GM23248 (cell line): ENCODE data around the gene PPFIBP1. TPM values are rescaled to one million over a fixed set of nuclear protein-coding genes. Genes with fewer than 3 reads are reported as not detected.

ENCODE experiments used
- DNase-seq: peaks from one replicate; pipeline ENCODE4 v3.0.0-alpha.2; 2015
- H2AFZ ChIP-seq: fragments of 200-600 bp; sonication (generic); 2 replicates; pipeline ENCODE4 v1.6.1; 2016; ENCODE audit warnings: antibody characterized with exemption
- H3F3A ChIP-seq: fragments of 200-600 bp; sonication (generic); 2 replicates; pipeline ENCODE4 v1.6.1; 2016; ENCODE audit warnings: mild to moderate bottlenecking, antibody characterized with exemption, mixed run types; ENCODE audit not compliant: insufficient read depth
- H3K27ac ChIP-seq: fragments of 200-600 bp; sonication (generic); 2 replicates; pipeline ENCODE4 v1.5.1; 2016; ENCODE audit warnings: mild to moderate bottlenecking
- H3K27me3 ChIP-seq: fragments of 200-600 bp; sonication (generic); replicated peaks from 2 replicates; pipeline ENCODE4 v1.6.1; 2016; ENCODE audit warnings: mild to moderate bottlenecking; ENCODE audit not compliant: insufficient read depth
- H3K36me3 ChIP-seq: fragments of 200-600 bp; sonication (generic); 2 replicates; pipeline ENCODE4 v1.6.1; 2016; ENCODE audit warnings: low read depth, mild to moderate bottlenecking
- H3K4me1 ChIP-seq: fragments of 200-600 bp; sonication (generic); 2 replicates; pipeline ENCODE4 v1.6.1; 2016; ENCODE audit warnings: mild to moderate bottlenecking; ENCODE audit not compliant: insufficient read depth
- H3K4me2 ChIP-seq: fragments of 200-600 bp; sonication (generic); one replicate; pipeline ENCODE4 v1.6.1; 2016; ENCODE audit warnings: mild to moderate bottlenecking; ENCODE audit not compliant: unreplicated experiment
- H3K4me3 ChIP-seq: fragments of 200-600 bp; sonication (generic); 2 replicates; pipeline ENCODE4 v1.5.1; 2016; ENCODE audit warnings: mild to moderate bottlenecking
- H3K79me2 ChIP-seq: fragments of 200-600 bp; sonication (generic); 2 replicates; pipeline ENCODE4 v1.6.1; 2016; ENCODE audit warnings: mild to moderate bottlenecking; ENCODE audit not compliant: insufficient read depth
- H3K9ac ChIP-seq: fragments of 200-600 bp; sonication (generic); 2 replicates; pipeline ENCODE4 v1.6.1; 2016; ENCODE audit warnings: mild to moderate bottlenecking
- H3K9me2 ChIP-seq: fragments of 200-600 bp; sonication (generic); 2 replicates; pipeline ENCODE4 v1.6.1; 2016; ENCODE audit warnings: mixed run types, mild to moderate bottlenecking, moderate library complexity; ENCODE audit not compliant: insufficient read depth
- H3K9me3 ChIP-seq: fragments of 200-600 bp; sonication (generic); one replicate; pipeline ENCODE4 v1.6.1; 2017; ENCODE audit warnings: low read depth
- H4K20me1 ChIP-seq: fragments of 200-600 bp; sonication (generic); 2 replicates; pipeline ENCODE4 v1.6.0; 2016; ENCODE audit not compliant: insufficient read depth
- EZH2 ChIP-seq: fragments of 200-600 bp; sonication (generic); IDR thresholded peaks from 2 replicates; pipeline ENCODE4 v1.6.1; 2018; ENCODE audit warnings: antibody characterized with exemption, mild to moderate bottlenecking; ENCODE audit not compliant: insufficient read depth, poor library complexity, severe bottlenecking
- EZH2phosphoT487 ChIP-seq: fragments of 200-600 bp; sonication (generic); IDR thresholded peaks from 2 replicates; pipeline ENCODE4 v1.6.1; 2018; ENCODE audit warnings: antibody characterized with exemption, moderate library complexity, mild to moderate bottlenecking, low read depth; ENCODE audit not compliant: insufficient read depth
- WGBS, 2 experiments: methylation state at CpG; one replicate each; pipeline ENCODE4 v1.1.6; 2015 to 2017; ENCODE audit warnings: low lambda C conversion rate in 2 of 2, low coverage in 1 of 2; ENCODE audit errors: missing lambda C conversion rate in 2 of 2; 5-methylcytosine and 5-hydroxymethylcytosine counted together
- in situ Hi-C: fragments of 300-500 bp; cut with MboI; formaldehyde crosslinking; loops from 2 replicates; pipeline ENCODE4 v1.15.0; 2020
- polyA plus RNA-seq: library from polyadenylated mRNA; unstranded; fragments of >200 nt; fragmentation: Nextera tagmentation; extraction: Ambion mirVana; gene quantifications from 2 replicates; pipeline ENCODE4 v1.2.1, GENCODE V29; 2016
- total RNA-seq: library from RNA; depleted of rRNA; stranded (reverse); fragments of >200 nt; shearing (Covaris generic); gene quantifications from 2 replicates; pipeline ENCODE4 v1.2.3, GENCODE V29; 2014

Gene PPFIBP1
- total and polyA plus RNA-seq, 2 experiments from 2014 or later: 86.0 to 101 TPM

GRCh38 chr12:27561535-27562350 lies 37.7 kb downstream of the PPFIBP1 start:
- Histone ChIP-seq H3K9me2 (no peaks in the 10 kb centered on the region), H3K27me3 (no peaks in the 10 kb centered on the region), H3K4me3 (peak overlapping the region; percentile 31), H4K20me1 (no peaks in the 10 kb centered on the region), H3K27ac (peak overlapping the region; percentile 78), H3K9me3 (no peaks in the 10 kb centered on the region), H3K79me2 (peaks cover 100% of the 10 kb centered on the region), H3K36me3 (no peaks in the 10 kb centered on the region; the same call in 1 of the 2 replicates), H3K4me2 (peak overlapping the region; percentile 59), H3K4me1 (peaks cover 58% of the 10 kb centered on the region), H2AFZ (no peak overlapping the region), H3K9ac (peak overlapping the region; percentile 70), H3F3A (peaks cover 33% of the 10 kb centered on the region)
- WGBS, 2 experiments: 18 to 20% methylated on average over 6 of the region's 6 CpGs
- TF ChIP-seq EZH2phosphoT487 (no peak), EZH2 (no peak)
- peak; percentile 56 for DNase-seq
- in situ Hi-C loops: no loop called here

- H3K27ac ChIP-seq: peak overlapping the region; percentile 16; the same call in 1 of the 2 replicates
These were observed 40.7 kb downstream of the PPFIBP1 start for GRCh38 chr12:27564612-27565213.

GRCh38 chr12:27566159-27566558 lies 42.2 kb downstream of the PPFIBP1 start:
- Histone ChIP-seq H4K20me1 (no peaks in the 10 kb centered on the region), H3K36me3 (no peaks in the 10 kb centered on the region; the same call in 1 of the 2 replicates), H3K4me1 (peaks cover 51% of the 10 kb centered on the region), H3K9me3 (no peaks in the 10 kb centered on the region), H3K4me3 (no peak overlapping the region), H3K9ac (no peak overlapping the region), H3F3A (peaks cover 3% of the 10 kb centered on the region; the same call in 1 of the 2 replicates), H3K27ac (no peak overlapping the region), H3K9me2 (no peaks in the 10 kb centered on the region), H3K4me2 (no peak overlapping the region), H3K27me3 (no peaks in the 10 kb centered on the region), H2AFZ (no peak overlapping the region), H3K79me2 (peaks cover 100% of the 10 kb centered on the region)
- 97 to 100% methylated on average over 2 of the region's 2 CpGs for WGBS, 2 experiments
- in situ Hi-C loops: no loop called here
- TF ChIP-seq EZH2 (no peak), EZH2phosphoT487 (no peak)
- DNase-seq: no peak

More at GRCh38 chr12:27564612-27565213, 40.7 kb downstream of the PPFIBP1 start:
- Histone ChIP-seq H3K4me1 (peaks cover 57% of the 10 kb centered on the region), H3F3A (peaks cover 15% of the 10 kb centered on the region), H3K27me3 (no peaks in the 10 kb centered on the region), H3K9me2 (no peaks in the 10 kb centered on the region), H3K4me3 (no peak overlapping the region), H3K79me2 (peaks cover 100% of the 10 kb centered on the region), H4K20me1 (no peaks in the 10 kb centered on the region), H3K4me2 (no peak overlapping the region), H2AFZ (no peak overlapping the region), H3K9me3 (no peaks in the 10 kb centered on the region), H3K36me3 (no peaks in the 10 kb centered on the region; the same call in 1 of the 2 replicates), H3K9ac (no peak overlapping the region)
- 53 to 54% methylated on average over 9 of the region's 9 CpGs for whole genome bisulfite sequencing, 2 experiments
- peak; percentile 56 for DNase-seq
- TF ChIP-seq EZH2 (no peak), EZH2phosphoT487 (no peak)
- in situ Hi-C loops: no loop called here

- Histone ChIP-seq H3K9ac (no peak overlapping the region), H3K4me2 (no peak overlapping the region), H3K4me1 (peaks cover 50% of the 10 kb centered on the region), H3K36me3 (no peaks in the 10 kb centered on the region; the same call in 1 of the 2 replicates), H4K20me1 (no peaks in the 10 kb centered on the region), H3K9me2 (no peaks in the 10 kb centered on the region), H3F3A (peaks cover 5% of the 10 kb centered on the region; the same call in 1 of the 2 replicates), H3K9me3 (no peaks in the 10 kb centered on the region), H2AFZ (no peak overlapping the region), H3K79me2 (peaks cover 98% of the 10 kb centered on the region), H3K27ac (no peak overlapping the region), H3K27me3 (no peaks in the 10 kb centered on the region), H3K4me3 (no peak overlapping the region)
- DNase-seq: no peak
- no peak for TF ChIP-seq EZH2
- in situ Hi-C loops: no loop called here
- WGBS, 2 experiments: 80 to 89% methylated on average over 2 of the region's 2 CpGs
These were observed 42.6 kb downstream of the PPFIBP1 start for GRCh38 chr12:27566626-27567025.
